ENCODE measurements around the gene MDM1.

The MDM1 gene

GRCh38 chr12:68321140-68321539 is 11.0 kb downstream of the MDM1 start:
- Histone ChIP-seq H3K36me3 (ENCODE audit: control insufficient read depth in 2 of 2, insufficient read depth in 1 of 2, low read length in 2 of 2) (peaks cover 15 to 49% of the 10 kb centered on the region in 2 experiments), H3K4me1 (ENCODE audit: control insufficient read depth, insufficient read depth, low read length) (no peaks in the 10 kb centered on the region), H3K27ac (ENCODE audit: extremely low read depth, low read depth, low read length) (no peak overlapping the region), H3K4me3 (ENCODE audit: low read depth, low read length) (no peak overlapping the region), H3K9me3 (ENCODE audit: control insufficient read depth, insufficient read depth, low read depth, low read length) (no peaks in the 10 kb centered on the region)
- TF ChIP-seq ZFP3 (tag by site-specific recombination; IDR thresholded peaks at IDR 0.05; ENCODE audit: low read depth) (no peak), KLF1 (tag by site-specific recombination; IDR thresholded peaks at IDR 0.05) (no peak), GLI4 (tag by site-specific recombination; IDR thresholded peaks at IDR 0.05) (no peak), KLF8 (tag by site-specific recombination; IDR thresholded peaks at IDR 0.05) (no peak)
- CTCF ChIA-PET = interaction anchor here (1.2 to 3.1 kb wide), 3 partner anchors 12 to 98 kb away, joined by 3 to 36 read pairs (median 4); no protein-coding TSS in a partner anchor
- POLR2A ChIA-PET = no interaction called here

DNA sequence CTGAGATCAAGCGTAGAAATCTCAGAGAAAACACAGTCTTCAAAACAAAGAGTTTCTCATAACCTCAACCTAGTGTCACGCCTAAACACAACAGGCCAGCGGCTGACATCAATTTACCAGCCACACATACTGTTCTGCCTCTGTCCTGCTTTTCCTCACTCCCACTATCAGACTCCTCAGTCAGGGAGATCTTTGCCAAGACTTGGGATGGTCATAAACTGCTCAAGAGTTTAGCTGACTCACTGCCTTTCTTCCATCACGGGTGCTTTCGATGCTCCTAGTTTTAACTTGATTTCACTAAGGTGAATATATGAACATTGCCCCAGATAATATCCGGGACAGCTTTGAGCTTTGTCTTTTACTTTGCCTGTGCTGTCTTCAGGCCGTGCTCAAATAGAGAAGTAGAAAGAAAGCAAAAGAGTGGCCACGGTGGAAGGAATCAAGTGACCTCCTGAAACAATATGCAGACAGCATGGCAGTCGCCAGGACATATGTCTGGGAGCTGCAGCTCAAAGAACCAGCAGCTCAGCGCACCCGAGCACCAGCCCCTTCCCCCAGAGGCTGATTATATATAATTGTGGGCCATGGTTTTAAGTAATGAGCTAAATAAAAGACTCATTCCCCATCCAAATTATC is 12.1 kb downstream of the MDM1 start:
- POLR2A ChIA-PET = no interaction called here
- H3K4me3 ChIP-seq (ENCODE audit: low read depth, low read length) = no peak overlapping the region
- H3K27ac ChIP-seq (ENCODE audit: extremely low read depth, low read depth, low read length) = no peak overlapping the region
- no peaks in the 10 kb centered on the region for H3K9me3 ChIP-seq (ENCODE audit: control insufficient read depth, insufficient read depth, low read depth, low read length)
- TF ChIP-seq ZNF600 (tag by site-specific recombination; IDR thresholded peaks at IDR 0.05) (peak; percentile 43; the same call in 1 of the 2 replicates), ZNF211 (tag by site-specific recombination; IDR thresholded peaks at IDR 0.05; ENCODE audit: low read depth) (no peak)
- no peaks in the 10 kb centered on the region for H3K4me1 ChIP-seq (ENCODE audit: control insufficient read depth, insufficient read depth, low read length)
- CTCF ChIA-PET = interaction anchor here (0.5 to 3.1 kb wide), 8 partner anchors 10 to 355 kb away, joined by 3 to 36 read pairs (median 4); no protein-coding TSS in a partner anchor
- peaks cover 19 to 49% of the 10 kb centered on the region in 2 experiments for H3K36me3 ChIP-seq (ENCODE audit: control insufficient read depth in 2 of 2, insufficient read depth in 1 of 2, low read length in 2 of 2)

GRCh38 chr12:68317047-68317667 is 15.0 kb downstream of the MDM1 start:
- ChIA-PET CTCF (interaction anchor here (0.5 to 4.8 kb wide), 33 partner anchors 9 to 961 kb away, joined by 3 to 89 read pairs (median 4); partner anchors contain the start of gene IL26), POLR2A (interaction anchor here (0.6 kb wide), 1 partner anchor 278 kb away, joined by 4 read pairs; no protein-coding TSS in a partner anchor)
- Histone ChIP-seq H3K4me1 (ENCODE audit: control insufficient read depth, insufficient read depth, low read length) (no peaks in the 10 kb centered on the region), H3K9me3 (ENCODE audit: control insufficient read depth, insufficient read depth, low read depth, low read length) (no peaks in the 10 kb centered on the region), H3K36me3 (ENCODE audit: control insufficient read depth in 2 of 2, insufficient read depth in 1 of 2, low read length in 2 of 2) (peaks cover 30 to 69% of the 10 kb centered on the region in 2 experiments), H3K27ac (ENCODE audit: extremely low read depth, low read depth, low read length) (no peak overlapping the region), H3K4me3 (ENCODE audit: low read depth, low read length) (no peak overlapping the region)
- TF ChIP-seq, protein P1, sequence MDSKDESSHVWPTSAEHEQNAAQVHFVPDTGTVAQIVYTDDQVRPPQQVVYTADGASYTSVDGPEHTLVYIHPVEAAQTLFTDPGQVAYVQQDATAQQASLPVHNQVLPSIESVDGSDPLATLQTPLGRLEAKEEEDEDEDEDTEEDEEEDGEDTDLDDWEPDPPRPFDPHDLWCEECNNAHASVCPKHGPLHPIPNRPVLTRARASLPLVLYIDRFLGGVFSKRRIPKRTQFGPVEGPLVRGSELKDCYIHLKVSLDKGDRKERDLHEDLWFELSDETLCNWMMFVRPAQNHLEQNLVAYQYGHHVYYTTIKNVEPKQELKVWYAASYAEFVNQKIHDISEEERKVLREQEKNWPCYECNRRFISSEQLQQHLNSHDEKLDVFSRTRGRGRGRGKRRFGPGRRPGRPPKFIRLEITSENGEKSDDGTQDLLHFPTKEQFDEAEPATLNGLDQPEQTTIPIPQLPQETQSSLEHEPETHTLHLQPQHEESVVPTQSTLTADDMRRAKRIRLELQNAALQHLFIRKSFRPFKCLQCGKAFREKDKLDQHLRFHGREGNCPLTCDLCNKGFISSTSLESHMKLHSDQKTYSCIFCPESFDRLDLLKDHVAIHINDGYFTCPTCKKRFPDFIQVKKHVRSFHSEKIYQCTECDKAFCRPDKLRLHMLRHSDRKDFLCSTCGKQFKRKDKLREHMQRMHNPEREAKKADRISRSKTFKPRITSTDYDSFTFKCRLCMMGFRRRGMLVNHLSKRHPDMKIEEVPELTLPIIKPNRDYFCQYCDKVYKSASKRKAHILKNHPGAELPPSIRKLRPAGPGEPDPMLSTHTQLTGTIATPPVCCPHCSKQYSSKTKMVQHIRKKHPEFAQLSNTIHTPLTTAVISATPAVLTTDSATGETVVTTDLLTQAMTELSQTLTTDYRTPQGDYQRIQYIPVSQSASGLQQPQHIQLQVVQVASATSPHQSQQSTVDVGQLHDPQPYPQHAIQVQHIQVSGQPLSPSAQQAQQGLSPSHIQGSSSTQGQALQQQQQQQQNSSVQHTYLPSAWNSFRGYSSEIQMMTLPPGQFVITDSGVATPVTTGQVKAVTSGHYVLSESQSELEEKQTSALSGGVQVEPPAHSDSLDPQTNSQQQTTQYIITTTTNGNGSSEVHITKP (tag by site-specific recombination; IDR thresholded peaks at IDR 0.05) = no peak
- TF ChIP-seq MZF1 (tag by site-specific recombination; IDR thresholded peaks at IDR 0.05; ENCODE audit: borderline replicate concordance) (no peak), ZEB2 (tag by site-specific recombination; IDR thresholded peaks at IDR 0.05) (no peak), ZNF660 (tag by site-specific recombination; IDR thresholded peaks at IDR 0.05) (peak; percentile 35; the same call in 1 of the 2 replicates), ZSCAN16 (tag by site-specific recombination; IDR thresholded peaks at IDR 0.05) (no peak), ZNF596 (tag by site-specific recombination; IDR thresholded peaks at IDR 0.05) (no peak), ZNF138 (tag by site-specific recombination; IDR thresholded peaks at IDR 0.05; ENCODE audit: borderline replicate concordance) (no peak), ZNF792 (tag by site-specific recombination; IDR thresholded peaks at IDR 0.05) (no peak), ZNF544 (tag by site-specific recombination; IDR thresholded peaks at IDR 0.05) (no peak), ZNF132 (tag by site-specific recombination; IDR thresholded peaks at IDR 0.05; ENCODE audit: borderline replicate concordance) (no peak), GLI2 (tag by site-specific recombination; IDR thresholded peaks at IDR 0.05; ENCODE audit: borderline replicate concordance, low read depth) (no peak)
- TF ChIP-seq, protein P2, sequence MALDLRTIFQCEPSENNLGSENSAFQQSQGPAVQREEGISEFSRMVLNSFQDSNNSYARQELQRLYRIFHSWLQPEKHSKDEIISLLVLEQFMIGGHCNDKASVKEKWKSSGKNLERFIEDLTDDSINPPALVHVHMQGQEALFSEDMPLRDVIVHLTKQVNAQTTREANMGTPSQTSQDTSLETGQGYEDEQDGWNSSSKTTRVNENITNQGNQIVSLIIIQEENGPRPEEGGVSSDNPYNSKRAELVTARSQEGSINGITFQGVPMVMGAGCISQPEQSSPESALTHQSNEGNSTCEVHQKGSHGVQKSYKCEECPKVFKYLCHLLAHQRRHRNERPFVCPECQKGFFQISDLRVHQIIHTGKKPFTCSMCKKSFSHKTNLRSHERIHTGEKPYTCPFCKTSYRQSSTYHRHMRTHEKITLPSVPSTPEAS (tag by site-specific recombination; IDR thresholded peaks at IDR 0.05) = no peak
- TF ChIP-seq, protein P3, sequence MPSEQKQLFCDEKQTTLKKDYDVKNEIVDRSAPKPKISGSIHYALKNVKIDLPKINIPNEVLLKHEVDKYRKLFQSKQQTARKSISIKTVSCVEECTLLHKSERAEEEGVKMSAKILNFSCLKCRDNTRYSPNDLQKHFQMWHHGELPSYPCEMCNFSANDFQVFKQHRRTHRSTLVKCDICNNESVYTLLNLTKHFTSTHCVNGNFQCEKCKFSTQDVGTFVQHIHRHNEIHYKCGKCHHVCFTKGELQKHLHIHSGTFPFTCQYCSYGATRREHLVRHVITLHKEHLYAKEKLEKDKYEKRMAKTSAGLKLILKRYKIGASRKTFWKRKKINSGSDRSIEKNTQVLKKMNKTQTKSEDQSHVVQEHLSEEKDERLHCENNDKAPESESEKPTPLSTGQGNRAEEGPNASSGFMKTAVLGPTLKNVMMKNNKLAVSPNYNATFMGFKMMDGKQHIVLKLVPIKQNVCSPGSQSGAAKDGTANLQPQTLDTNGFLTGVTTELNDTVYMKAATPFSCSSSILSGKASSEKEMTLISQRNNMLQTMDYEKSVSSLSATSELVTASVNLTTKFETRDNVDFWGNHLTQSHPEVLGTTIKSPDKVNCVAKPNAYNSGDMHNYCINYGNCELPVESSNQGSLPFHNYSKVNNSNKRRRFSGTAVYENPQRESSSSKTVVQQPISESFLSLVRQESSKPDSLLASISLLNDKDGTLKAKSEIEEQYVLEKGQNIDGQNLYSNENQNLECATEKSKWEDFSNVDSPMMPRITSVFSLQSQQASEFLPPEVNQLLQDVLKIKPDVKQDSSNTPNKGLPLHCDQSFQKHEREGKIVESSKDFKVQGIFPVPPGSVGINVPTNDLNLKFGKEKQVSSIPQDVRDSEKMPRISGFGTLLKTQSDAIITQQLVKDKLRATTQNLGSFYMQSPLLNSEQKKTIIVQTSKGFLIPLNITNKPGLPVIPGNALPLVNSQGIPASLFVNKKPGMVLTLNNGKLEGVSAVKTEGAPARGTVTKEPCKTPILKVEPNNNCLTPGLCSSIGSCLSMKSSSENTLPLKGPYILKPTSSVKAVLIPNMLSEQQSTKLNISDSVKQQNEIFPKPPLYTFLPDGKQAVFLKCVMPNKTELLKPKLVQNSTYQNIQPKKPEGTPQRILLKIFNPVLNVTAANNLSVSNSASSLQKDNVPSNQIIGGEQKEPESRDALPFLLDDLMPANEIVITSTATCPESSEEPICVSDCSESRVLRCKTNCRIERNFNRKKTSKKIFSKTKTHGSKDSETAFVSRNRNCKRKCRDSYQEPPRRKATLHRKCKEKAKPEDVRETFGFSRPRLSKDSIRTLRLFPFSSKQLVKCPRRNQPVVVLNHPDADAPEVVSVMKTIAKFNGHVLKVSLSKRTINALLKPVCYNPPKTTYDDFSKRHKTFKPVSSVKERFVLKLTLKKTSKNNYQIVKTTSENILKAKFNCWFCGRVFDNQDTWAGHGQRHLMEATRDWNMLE (tag by site-specific recombination; conservative IDR thresholded peaks at IDR 0.05; ENCODE audit: low read depth) = no peak

Data from HEK293 (cell line).